Measurements from ENCODE around the gene TRUB2.

TRUB2 gene

GRCh38 chr9:128271112-128271511 is 51.1 kb downstream of the TRUB2 start:
- DNase-seq (ENCODE audit: low spot score), result no peak

- DNase-seq (ENCODE audit: low spot score), result no peak
Measured at GRCh38 chr9:128266868-128267590, 55.2 kb downstream of the TRUB2 start.

GRCh38 chr9:128265348-128265847 is 56.8 kb downstream of the TRUB2 start:
- DNase-seq (ENCODE audit: low spot score), result no peak

GRCh38 chr9:128262687-128263086 is 59.6 kb downstream of the TRUB2 start:
- no peak for DNase-seq (ENCODE audit: low spot score)

GRCh38 chr9:128260340-128260739 is 61.9 kb downstream of the TRUB2 start:
- DNase-seq (ENCODE audit: low spot score), result no peak

- no peak for DNase-seq (ENCODE audit: low spot score)
Measured at GRCh38 chr9:128259156-128259555, 63.1 kb downstream of the TRUB2 start.

GRCh38 chr9:128258326-128258725 is 63.9 kb downstream of the TRUB2 start:
- no peak for DNase-seq (ENCODE audit: low spot score)

GRCh38 chr9:128257907-128258306 is 64.3 kb downstream of the TRUB2 start:
- no peak for DNase-seq (ENCODE audit: low spot score)

- no peak for DNase-seq (ENCODE audit: low spot score)
Measured at GRCh38 chr9:128257086-128257825, 65.0 kb downstream of the TRUB2 start.

Data from hepatic stellate cell (primary cell).